GM03348 (cell line): ENCODE data around the gene MAGI1.
A peak's percentile ranks its signal among the peaks of the same experiment; 100 is the strongest.

Experiments used
- DNase-seq: peaks from one replicate; pipeline ENCODE4 v3.0.0; 2012; ENCODE audit warnings: low spot score

The MAGI1 gene

GRCh38 chr3:65971293-65972252, 67.1 kb downstream of the MAGI1 start:
- no peak for DNase-seq

- no peak for DNase-seq
These were observed 69.7 kb downstream of the MAGI1 start for GRCh38 chr3:65968996-65969395.

- DNase-seq: no peak
These were observed 71.3 kb downstream of the MAGI1 start for GRCh38 chr3:65967451-65967850.

GRCh38 chr3:65964838-65965237, 73.9 kb downstream of the MAGI1 start:
- DNase-seq: no peak

- DNase-seq: peak; percentile 79
These were observed 74.7 kb downstream of the MAGI1 start for GRCh38 chr3:65963787-65964677.

- no peak for DNase-seq
These were observed 77.0 kb downstream of the MAGI1 start for GRCh38 chr3:65961733-65962132.

GRCh38 chr3:65961128-65961527, 77.6 kb downstream of the MAGI1 start:
- no peak for DNase-seq

- DNase-seq: no peak
These were observed 78.6 kb downstream of the MAGI1 start for GRCh38 chr3:65960087-65960486.

- no peak for DNase-seq
These were observed 80.5 kb downstream of the MAGI1 start for GRCh38 chr3:65958216-65958615.

GRCh38 chr3:65955792-65956477, 82.8 kb downstream of the MAGI1 start:
- peak; percentile 62 for DNase-seq

GRCh38 chr3:65953881-65954733, 84.6 kb downstream of the MAGI1 start:
- no peak for DNase-seq

- no peak for DNase-seq
These were observed 85.4 kb downstream of the MAGI1 start for GRCh38 chr3:65953301-65953812.

- no peak for DNase-seq
These were observed 85.9 kb downstream of the MAGI1 start for GRCh38 chr3:65952842-65953241.

GRCh38 chr3:65951836-65952505, 86.7 kb downstream of the MAGI1 start:
- no peak for DNase-seq

GRCh38 chr3:65950340-65951326, 88.1 kb downstream of the MAGI1 start:
- no peak for DNase-seq

GRCh38 chr3:65948841-65949573, 89.7 kb downstream of the MAGI1 start:
- no peak for DNase-seq

- DNase-seq: no peak
These were observed 92.3 kb downstream of the MAGI1 start for GRCh38 chr3:65946438-65946837.

- DNase-seq: no peak
These were observed 92.8 kb downstream of the MAGI1 start for GRCh38 chr3:65945953-65946352.
